Measurements from ENCODE around the gene SVEP1.

DNA sequence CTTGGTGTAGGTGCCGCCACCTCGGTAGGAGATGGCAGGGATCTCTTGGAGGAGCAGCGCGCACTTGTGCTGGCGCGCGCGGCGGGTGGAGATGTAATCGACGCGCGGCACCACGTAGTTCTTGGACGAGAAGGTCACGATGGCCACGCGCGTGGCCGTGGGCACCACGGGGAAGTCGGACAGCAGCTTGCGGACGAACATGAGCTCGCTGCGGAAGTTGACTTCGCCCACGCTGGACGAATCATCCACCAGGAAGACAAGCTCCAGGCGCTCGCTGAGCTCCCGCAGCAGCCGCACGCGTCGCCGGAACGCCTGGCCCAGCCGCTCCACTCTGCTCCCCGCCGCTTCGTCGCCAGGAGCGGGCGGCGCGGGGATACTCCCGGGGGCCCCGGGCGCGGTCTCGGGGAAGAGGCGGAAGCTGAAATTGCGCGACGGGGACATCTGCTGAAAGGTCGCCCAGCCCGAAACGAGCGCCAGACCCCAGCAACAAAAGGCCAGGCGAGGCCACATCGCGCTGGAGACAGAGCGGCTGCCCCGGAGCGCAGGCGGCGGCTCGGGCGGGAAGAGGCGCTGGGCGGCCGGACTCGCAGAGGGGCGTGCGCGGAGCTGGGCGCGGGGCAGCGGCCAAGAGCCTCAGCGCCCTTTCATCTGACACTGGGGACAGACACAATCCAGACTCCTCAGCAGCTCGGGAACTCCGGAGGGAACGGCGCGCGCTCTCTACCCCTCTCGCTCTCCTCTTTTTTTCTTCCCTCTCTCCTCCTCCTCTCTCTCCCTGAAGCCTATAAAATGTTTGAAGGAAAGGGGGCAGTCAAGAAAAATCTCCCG lies at the start of gene SVEP1:
- TF ChIP-seq, protein P1, sequence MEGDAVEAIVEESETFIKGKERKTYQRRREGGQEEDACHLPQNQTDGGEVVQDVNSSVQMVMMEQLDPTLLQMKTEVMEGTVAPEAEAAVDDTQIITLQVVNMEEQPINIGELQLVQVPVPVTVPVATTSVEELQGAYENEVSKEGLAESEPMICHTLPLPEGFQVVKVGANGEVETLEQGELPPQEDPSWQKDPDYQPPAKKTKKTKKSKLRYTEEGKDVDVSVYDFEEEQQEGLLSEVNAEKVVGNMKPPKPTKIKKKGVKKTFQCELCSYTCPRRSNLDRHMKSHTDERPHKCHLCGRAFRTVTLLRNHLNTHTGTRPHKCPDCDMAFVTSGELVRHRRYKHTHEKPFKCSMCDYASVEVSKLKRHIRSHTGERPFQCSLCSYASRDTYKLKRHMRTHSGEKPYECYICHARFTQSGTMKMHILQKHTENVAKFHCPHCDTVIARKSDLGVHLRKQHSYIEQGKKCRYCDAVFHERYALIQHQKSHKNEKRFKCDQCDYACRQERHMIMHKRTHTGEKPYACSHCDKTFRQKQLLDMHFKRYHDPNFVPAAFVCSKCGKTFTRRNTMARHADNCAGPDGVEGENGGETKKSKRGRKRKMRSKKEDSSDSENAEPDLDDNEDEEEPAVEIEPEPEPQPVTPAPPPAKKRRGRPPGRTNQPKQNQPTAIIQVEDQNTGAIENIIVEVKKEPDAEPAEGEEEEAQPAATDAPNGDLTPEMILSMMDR (IDR thresholded peaks at IDR 0.05; ENCODE audit: low read length), result no peak
- no peak for TF ChIP-seq EZH2 (IDR thresholded peaks at IDR 0.05; ENCODE audit: borderline replicate concordance, low read length)

Measured in OCI-LY1 (cell line).